Renal cortical epithelial cell (primary cell): ENCODE results near the gene SEC14L2. TPM values are rescaled to one million over a fixed set of nuclear protein-coding genes. Genes with fewer than 3 reads are reported as not detected.
A peak's percentile ranks its signal among the peaks of the same experiment; 100 is the strongest.
"Not testable (repeated sequence)": the region's sequence is repeated elsewhere in the genome, so short reads cannot be mapped to it uniquely, and the experiment has no call there.

Experiments
- DNase-seq: peaks from one replicate; pipeline ENCODE4 v3.0.0-alpha.2; 2011; ENCODE audit warnings: low read depth
- total RNA-seq: library from RNA; depleted of rRNA; stranded (reverse); fragments of >200 nt; gene quantifications from 2 replicates; pipeline ENCODE4 v1.2.3, GENCODE V29; 2014

Gene SEC14L2
- total RNA-seq, 1 donor from 2014 or later, result 57.3 TPM

GRCh38 chr22:30375312-30375849, 21.4 kb upstream of the SEC14L2 start:
- DNase-seq, result no peak

DNA sequence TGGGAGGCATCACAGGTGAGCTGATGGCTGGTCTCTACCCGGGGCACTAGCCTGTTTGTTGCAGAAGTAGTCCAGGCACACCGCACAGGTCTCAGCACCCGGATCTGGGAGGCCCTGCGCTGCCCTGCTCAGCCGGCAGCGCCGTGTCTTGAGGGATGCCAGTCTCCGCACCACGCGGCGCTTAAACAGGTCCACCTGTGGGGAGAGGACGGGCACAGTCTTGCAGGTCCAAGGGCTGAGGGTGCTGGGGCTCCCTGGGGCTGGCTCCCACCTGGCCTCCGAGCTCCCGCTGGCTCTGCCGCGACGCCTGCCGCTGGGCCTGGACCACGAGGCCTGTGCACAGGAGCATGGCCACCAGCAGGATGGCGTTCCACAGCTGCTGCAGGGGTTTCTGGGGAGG, 16.8 kb upstream of the SEC14L2 start:
- DNase-seq, result no peak

- no peak for DNase-seq
Observed at GRCh38 chr22:30381264-30381663, 15.6 kb upstream of the SEC14L2 start.

- no peak for DNase-seq
Observed at GRCh38 chr22:30382340-30382739, 14.5 kb upstream of the SEC14L2 start.

DNA sequence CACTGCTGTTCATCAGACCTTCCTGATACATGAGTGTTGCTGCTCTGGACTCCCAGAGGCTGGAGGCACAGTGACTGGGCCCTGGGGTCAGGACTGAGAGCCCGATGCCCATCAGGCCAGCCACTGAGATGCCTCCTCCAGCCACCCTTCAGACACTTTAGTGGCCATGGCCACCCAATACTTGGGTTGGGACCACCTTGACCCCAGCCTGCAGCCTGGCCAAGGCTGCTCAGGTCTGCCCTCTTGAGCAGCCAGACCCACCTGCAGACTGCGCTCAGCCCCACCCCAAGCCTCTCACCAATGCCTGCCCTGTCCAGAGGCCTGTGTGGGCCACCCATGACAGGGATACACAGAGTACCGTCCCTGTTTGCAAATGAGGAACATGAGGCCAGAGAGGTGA, 13.8 kb upstream of the SEC14L2 start:
- DNase-seq, result no peak

GRCh38 chr22:30385942-30386341, 10.9 kb upstream of the SEC14L2 start:
- no peak for DNase-seq

GRCh38 chr22:30386608-30386959, 10.2 kb upstream of the SEC14L2 start:
- no peak for DNase-seq

- DNase-seq, result peak; percentile 16
Observed at GRCh38 chr22:30386960-30387827, 9.6 kb upstream of the SEC14L2 start, which contains the start of gene RNF215. Gene RNF215 (minus strand): TSS chr22:30387411. CDS start chr22:30387313, 98 bp downstream.

- peak; percentile 74 for DNase-seq
Observed at GRCh38 chr22:30390974-30391691, 5.7 kb upstream of the SEC14L2 start.

GRCh38 chr22:30392661-30393321, 4.0 kb upstream of the SEC14L2 start:
- DNase-seq, result peak; percentile 49

- DNase-seq, result no peak
Observed at GRCh38 chr22:30393322-30393680, 3.5 kb upstream of the SEC14L2 start.

GRCh38 chr22:30393885-30394284, 2.9 kb upstream of the SEC14L2 start:
- no peak for DNase-seq

DNA sequence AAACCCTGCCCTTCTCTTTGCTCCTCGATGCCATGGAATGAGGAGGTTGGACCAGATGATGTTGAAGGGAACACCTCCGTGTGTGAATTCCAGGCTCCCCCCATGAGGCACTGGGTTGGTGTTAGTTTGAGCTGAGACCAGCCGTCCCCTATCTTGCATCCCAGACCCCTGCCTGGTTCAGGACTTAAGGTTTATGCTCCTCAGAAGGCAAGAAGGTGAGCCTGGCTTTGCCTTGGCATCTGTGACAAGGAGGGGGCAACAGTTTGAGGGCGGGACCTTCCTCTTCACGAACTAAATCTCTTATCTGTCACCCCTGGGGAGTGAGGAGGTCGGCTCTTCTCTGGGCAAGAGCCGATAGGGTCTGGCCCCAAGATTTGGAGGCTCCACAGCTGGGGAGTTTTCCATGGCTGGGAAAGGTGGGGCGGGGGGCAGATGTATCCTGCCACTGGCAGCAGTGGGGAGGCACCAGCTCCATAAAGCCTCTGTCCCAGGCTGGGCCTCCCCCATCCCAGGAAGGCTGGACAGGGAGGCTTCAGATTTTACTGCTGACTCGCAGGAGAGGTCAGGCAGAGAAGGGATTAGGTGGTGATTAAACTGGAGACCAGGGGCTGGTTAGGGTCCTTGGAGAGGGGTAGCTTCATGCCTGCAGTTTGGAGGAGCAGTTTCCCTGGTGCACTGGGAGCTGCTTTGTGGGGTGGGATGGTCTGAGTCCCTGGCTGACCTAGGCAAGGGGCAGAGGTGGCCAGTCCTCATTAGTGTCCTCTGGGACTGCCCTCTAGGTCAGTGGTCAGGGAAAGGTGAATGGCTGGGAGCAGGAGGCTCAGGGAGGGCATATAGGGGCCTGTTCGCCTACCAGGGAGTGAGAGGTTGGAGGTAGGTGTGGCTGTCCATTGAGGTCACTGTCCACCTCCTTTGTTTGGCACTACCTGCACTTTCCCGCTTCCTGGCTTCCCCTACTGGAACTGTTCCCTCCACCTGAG, 1.1 kb downstream of the SEC14L2 start:
- DNase-seq, result no peak

GRCh38 chr22:30398685-30399680, 2.2 kb downstream of the SEC14L2 start:
- no peak for DNase-seq

GRCh38 chr22:30399718-30400117, 2.9 kb downstream of the SEC14L2 start:
- DNase-seq, result no peak

DNA sequence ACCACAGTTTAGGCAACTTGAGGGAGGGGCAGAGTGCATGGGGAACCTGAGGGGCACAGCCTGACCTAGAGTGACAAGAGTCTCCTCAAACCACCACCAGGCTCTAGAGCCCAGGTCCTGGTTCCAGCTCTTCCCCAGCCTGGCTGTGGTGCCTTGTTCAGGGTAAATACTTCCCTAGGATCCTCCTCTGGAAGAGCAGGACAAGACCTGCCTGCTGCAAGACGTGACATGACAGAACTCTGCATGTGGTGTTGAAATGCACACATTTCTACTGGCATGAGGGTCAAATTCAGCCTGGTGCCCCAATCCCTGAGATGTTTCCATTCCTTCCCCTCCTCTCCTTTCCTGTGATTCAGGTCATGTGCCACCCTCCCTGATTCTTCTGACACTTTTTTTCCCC, 3.3 kb downstream of the SEC14L2 start:
- DNase-seq, result no peak

DNA sequence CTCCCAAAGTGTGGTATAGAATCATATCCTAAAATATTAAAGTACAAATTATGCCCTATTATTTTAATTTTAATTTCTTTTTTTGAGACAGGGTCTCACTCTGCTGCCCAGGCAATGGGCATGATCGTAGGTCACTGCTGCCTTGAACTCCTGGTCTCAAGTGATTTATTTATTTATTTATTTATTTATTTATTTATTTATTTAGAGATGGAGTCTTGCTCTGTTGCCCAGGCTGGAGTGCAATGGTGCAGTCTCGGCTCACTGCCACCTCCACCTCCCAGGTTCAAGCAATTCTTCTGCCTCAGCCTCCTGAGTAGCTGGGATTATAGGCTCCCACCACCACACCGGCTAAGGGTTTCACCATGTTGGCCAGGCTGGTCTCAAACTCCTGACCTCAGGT, 4.2 kb downstream of the SEC14L2 start:
- not testable (repeated sequence) for DNase-seq

DNA sequence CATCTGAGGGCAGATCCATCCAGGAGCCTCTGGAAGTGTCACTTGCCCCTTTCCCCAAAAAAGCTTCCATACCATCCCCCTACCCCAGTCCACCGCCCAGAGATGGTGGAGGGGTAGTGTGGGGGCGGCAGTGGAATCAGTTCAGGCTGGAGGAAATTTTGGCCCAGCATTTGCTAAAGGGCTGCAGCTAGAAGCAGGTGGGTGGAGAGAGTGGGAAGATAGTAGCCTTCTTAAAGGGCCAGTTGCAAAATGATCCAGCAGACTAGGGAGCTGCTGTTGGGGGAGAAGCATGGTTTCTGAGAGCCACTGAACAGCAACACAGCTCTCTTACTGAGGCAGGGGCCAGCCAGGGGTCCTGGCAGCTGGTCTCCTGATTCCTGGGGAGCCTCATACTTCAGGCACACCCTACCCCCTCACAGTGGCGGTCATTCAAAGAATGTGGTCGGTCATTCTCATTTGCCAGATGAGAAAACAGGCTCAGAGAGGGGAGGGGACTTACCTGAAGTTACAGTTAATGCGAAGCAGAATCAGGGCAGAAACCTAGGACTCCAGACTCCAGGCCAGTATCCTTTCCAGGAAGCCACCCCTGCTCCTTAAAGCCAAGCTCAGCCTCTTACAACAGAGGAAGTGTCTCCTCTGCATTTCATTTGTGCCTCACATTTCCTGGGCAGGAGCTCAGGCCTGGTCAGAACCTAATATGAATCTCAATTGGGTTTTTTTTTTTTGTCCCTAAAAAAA, 5.4 kb downstream of the SEC14L2 start:
- no peak for DNase-seq

GRCh38 chr22:30402766-30403104, 5.9 kb downstream of the SEC14L2 start:
- DNase-seq, result not testable (repeated sequence)
